PFSK-1 (cell line): ENCODE measurements around the gene TMEM184B.
A peak's percentile ranks its signal among the peaks of the same experiment; 100 is the strongest.

Experiments
- POLR2AphosphoS5 ChIP-seq: IDR thresholded peaks from 2 replicates; pipeline ENCODE4 v1.6.1; 2012; ENCODE audit warnings: low read depth, mild to moderate bottlenecking, control low read depth, low read length, moderate library complexity
- TF ChIP-seq, protein P1 (sequence below), 2 experiments: IDR thresholded peaks; 2 replicates each; pipeline versions ENCODE4 v1.6.1 to v1.8.0; 2011 to 2012; ENCODE audit warnings: low read depth in 2 of 2, low read length in 2 of 2, control low read depth in 1 of 2, inconsistent platforms in 1 of 2, mild to moderate bottlenecking in 1 of 2, moderate library complexity in 1 of 2; ENCODE audit not compliant: insufficient read depth in 1 of 2

DNA sequence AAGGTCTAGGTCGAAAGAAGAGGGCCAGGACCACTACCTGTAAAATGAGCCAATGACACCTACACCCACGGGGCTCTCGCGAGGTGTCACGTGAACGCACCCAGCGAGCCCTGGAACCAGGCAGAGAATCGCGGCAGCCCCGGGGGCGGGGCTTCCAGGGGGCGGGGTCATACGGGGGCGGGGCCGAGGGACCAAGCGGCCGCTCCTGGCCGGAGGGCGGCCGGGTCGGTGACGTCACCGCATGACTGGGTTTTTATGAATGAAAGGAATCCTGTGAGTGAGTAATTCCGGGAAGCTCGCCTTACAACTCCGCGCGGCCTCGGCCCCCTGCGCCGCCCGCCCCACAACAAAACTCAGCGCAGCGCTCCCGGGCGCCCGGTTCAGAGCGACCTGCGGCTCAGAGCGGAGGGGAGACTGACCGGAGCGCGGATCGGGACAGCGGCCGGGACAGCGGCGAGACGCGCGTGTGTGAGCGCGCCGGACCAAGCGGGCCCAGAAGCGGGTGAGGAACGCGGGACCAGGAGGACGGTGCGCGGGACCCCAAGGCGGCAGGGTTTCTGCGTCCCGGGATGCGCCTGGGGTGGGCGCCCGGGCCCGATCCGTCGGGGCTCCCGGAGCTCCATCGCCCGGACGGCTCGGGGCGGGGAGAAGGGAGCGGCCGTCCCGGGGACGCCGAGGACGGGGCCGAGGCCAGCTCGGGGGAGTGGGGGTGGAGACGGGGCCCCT is 70.9 kb downstream of the TMEM184B start, which contains the start of gene MAFF:
- peak; percentile 86 for TF ChIP-seq POLR2AphosphoS5
- TF ChIP-seq, protein P1, sequence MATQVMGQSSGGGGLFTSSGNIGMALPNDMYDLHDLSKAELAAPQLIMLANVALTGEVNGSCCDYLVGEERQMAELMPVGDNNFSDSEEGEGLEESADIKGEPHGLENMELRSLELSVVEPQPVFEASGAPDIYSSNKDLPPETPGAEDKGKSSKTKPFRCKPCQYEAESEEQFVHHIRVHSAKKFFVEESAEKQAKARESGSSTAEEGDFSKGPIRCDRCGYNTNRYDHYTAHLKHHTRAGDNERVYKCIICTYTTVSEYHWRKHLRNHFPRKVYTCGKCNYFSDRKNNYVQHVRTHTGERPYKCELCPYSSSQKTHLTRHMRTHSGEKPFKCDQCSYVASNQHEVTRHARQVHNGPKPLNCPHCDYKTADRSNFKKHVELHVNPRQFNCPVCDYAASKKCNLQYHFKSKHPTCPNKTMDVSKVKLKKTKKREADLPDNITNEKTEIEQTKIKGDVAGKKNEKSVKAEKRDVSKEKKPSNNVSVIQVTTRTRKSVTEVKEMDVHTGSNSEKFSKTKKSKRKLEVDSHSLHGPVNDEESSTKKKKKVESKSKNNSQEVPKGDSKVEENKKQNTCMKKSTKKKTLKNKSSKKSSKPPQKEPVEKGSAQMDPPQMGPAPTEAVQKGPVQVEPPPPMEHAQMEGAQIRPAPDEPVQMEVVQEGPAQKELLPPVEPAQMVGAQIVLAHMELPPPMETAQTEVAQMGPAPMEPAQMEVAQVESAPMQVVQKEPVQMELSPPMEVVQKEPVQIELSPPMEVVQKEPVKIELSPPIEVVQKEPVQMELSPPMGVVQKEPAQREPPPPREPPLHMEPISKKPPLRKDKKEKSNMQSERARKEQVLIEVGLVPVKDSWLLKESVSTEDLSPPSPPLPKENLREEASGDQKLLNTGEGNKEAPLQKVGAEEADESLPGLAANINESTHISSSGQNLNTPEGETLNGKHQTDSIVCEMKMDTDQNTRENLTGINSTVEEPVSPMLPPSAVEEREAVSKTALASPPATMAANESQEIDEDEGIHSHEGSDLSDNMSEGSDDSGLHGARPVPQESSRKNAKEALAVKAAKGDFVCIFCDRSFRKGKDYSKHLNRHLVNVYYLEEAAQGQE (IDR thresholded peaks at IDR 0.05; ENCODE audit: insufficient read depth in 1 of 2, low read depth in 2 of 2, low read length in 2 of 2) = no peak
